NT2/D1 (cell line): ENCODE measurements around the gene ERC1.

Source experiments
- SUZ12 ChIP-seq: IDR thresholded peaks from 2 replicates; pipeline ENCODE4 v1.6.1; 2011; ENCODE audit not compliant: insufficient read length, insufficient read depth; ENCODE audit errors: extremely low read depth
- YY1 ChIP-seq: IDR thresholded peaks from 2 replicates; pipeline ENCODE4 v1.6.1; 2011; ENCODE audit not compliant: insufficient read length, insufficient read depth
- ZNF274 ChIP-seq: IDR thresholded peaks from 2 replicates; pipeline ENCODE4 v1.6.1; 2011; ENCODE audit warnings: mild to moderate bottlenecking, low read depth, low read length

GRCh38 chr12:1504895-1505311 is 513.9 kb downstream of the ERC1 start:
- no peak for TF ChIP-seq YY1
- no peak for TF ChIP-seq SUZ12
- no peak for TF ChIP-seq ZNF274
